Lower lobe of right lung (tissue), 2 donors: ENCODE results near the gene MAPKAPK3. TPM values are rescaled to one million over a fixed set of nuclear protein-coding genes. Genes with fewer than 3 reads are reported as not detected.

Source experiments
- ATAC-seq, 2 donors: fragments of 200-7000 bp; cut with Tn5 transposase; one replicate each; pipeline ENCODE4 v1.9.1; 2020 to 2022; ENCODE audit warnings: mild to moderate bottlenecking in 2 of 2, moderate library complexity in 2 of 2
- DNase-seq: peaks from one replicate; pipeline ENCODE4 v3.0.0-alpha.2; 2020
- H3K27ac ChIP-seq: fragments of 200-600 bp; one replicate; pipeline ENCODE4 v1.8.0; 2022
- H3K27me3 ChIP-seq: fragments of 200-600 bp; one replicate; pipeline ENCODE4 v1.8.0; 2022; ENCODE audit warnings: low read depth
- H3K36me3 ChIP-seq: fragments of 200-600 bp; one replicate; pipeline ENCODE4 v1.8.0; 2022; ENCODE audit warnings: mild to moderate bottlenecking
- H3K4me1 ChIP-seq: fragments of 200-600 bp; one replicate; pipeline ENCODE4 v1.8.0; 2022
- H3K4me3 ChIP-seq: fragments of 200-600 bp; one replicate; pipeline ENCODE4 v1.8.0; 2022; ENCODE audit warnings: mild to moderate bottlenecking
- H3K9me3 ChIP-seq: fragments of 200-600 bp; one replicate; pipeline ENCODE4 v1.8.0; 2022
- intact Hi-C: fragments of 100-400 bp; cut with DNase I; formaldehyde crosslinking; loops from one replicate; pipeline ENCODE4 v1.11.0; 2022
- total RNA-seq: library from RNA; stranded (reverse); fragmentation: NEBNext Ultra II Directional; extraction: Animal tissue kit (Norgen Biotek cat#: 25700); gene quantifications from one replicate; pipeline ENCODE4 v1.2.1, GENCODE V29; 2021
- TF ChIP-seq, protein P1 (sequence below): fragments of 200-600 bp; IDR thresholded peaks from one replicate; pipeline ENCODE4 v1.8.0; 2022; ENCODE audit warnings: antibody characterized with exemption, mild to moderate bottlenecking
- donor health status: DM: no; HTN: yes; CAD: no; lungs with severe emphysema.

MAPKAPK3 gene
- total RNA-seq, 1 donor from 2014 or later = 68.6 TPM

GRCh38 chr3:50610181-50610971 lies 6.6 kb upstream of the MAPKAPK3 start:
- DNase-seq = peak; percentile 74
- H3K9me3 ChIP-seq = no peaks in the 10 kb centered on the region
- peak overlapping the region; percentile 91 for H3K27ac ChIP-seq
- intact Hi-C loops = loop anchor here (5.0 kb wide), 1 partner anchor 38 kb away; no protein-coding TSS in a partner anchor
- peaks cover 79% of the 10 kb centered on the region for H3K4me1 ChIP-seq
- peaks cover 28% of the 10 kb centered on the region for H3K36me3 ChIP-seq
- H3K4me3 ChIP-seq = peak overlapping the region; percentile 83
- H3K27me3 ChIP-seq = no peaks in the 10 kb centered on the region
- TF ChIP-seq, protein P1, sequence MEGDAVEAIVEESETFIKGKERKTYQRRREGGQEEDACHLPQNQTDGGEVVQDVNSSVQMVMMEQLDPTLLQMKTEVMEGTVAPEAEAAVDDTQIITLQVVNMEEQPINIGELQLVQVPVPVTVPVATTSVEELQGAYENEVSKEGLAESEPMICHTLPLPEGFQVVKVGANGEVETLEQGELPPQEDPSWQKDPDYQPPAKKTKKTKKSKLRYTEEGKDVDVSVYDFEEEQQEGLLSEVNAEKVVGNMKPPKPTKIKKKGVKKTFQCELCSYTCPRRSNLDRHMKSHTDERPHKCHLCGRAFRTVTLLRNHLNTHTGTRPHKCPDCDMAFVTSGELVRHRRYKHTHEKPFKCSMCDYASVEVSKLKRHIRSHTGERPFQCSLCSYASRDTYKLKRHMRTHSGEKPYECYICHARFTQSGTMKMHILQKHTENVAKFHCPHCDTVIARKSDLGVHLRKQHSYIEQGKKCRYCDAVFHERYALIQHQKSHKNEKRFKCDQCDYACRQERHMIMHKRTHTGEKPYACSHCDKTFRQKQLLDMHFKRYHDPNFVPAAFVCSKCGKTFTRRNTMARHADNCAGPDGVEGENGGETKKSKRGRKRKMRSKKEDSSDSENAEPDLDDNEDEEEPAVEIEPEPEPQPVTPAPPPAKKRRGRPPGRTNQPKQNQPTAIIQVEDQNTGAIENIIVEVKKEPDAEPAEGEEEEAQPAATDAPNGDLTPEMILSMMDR = no peak
- ATAC-seq = no peak

DNA sequence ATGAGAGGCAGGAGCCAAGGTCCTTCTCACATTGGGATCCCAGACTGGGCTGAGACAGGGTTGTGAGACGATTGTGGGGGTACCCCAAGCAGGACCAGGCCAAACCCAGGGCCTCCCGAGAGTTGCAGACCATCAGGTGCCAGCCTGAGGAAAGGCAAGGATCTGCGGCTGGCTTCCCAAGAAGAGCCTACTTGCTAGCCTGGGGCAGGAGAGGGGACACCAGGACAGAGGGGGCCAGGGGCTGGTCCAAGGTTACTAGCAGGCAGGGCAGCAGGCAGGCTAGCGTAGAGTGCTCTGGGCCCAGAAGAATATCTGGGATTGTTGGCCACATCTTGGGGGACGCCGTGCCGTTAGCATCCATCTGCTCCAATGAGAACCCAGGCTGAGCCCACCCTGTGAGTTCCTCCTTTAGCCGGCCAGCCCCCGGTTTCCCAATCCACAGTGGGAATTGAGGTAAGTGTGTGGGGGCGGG lies 5.9 kb upstream of the MAPKAPK3 start:
- Histone ChIP-seq H3K4me1 (peaks cover 77% of the 10 kb centered on the region), H3K9me3 (no peaks in the 10 kb centered on the region), H3K36me3 (peaks cover 23% of the 10 kb centered on the region), H3K27ac (peak overlapping the region; percentile 91), H3K27me3 (no peaks in the 10 kb centered on the region), H3K4me3 (peak overlapping the region; percentile 83)
- TF ChIP-seq, protein P1 = no peak
- ATAC-seq (peak in 1 of 2 donors; percentile 0), DNase-seq (no peak)
- intact Hi-C loops = loop anchor here (5.0 kb wide), 1 partner anchor 39 kb away; no protein-coding TSS in a partner anchor

- H3K4me1 ChIP-seq = peaks cover 76% of the 10 kb centered on the region
- peak; percentile 86 to 89 for ATAC-seq
- TF ChIP-seq, protein P1 = peak; percentile 73
- H3K27me3 ChIP-seq = no peaks in the 10 kb centered on the region
- intact Hi-C loops = loop anchor here (5.0 kb wide), 1 partner anchor 39 kb away; no protein-coding TSS in a partner anchor
- peak within 1 kb of the TSS; percentile 83 for H3K4me3 ChIP-seq
- H3K9me3 ChIP-seq = no peaks in the 10 kb centered on the region
- peaks cover 17% of the 10 kb centered on the region for H3K36me3 ChIP-seq
- peak within 1 kb of the TSS; percentile 91 for H3K27ac ChIP-seq
- peak; percentile 98 for DNase-seq
Observed at GRCh38 chr3:50611464-50612233, 5.3 kb upstream of the MAPKAPK3 start, which contains the start of gene CISH. Gene CISH, minus strand, starts transcription at chr3:50611774. Its CDS starts 124 bp downstream, at chr3:50611650.

- H3K4me3 ChIP-seq = peak overlapping the region; percentile 83
- TF ChIP-seq, protein P1 = no peak
- peaks cover 69% of the 10 kb centered on the region for H3K4me1 ChIP-seq
- intact Hi-C loops = loop anchor here (5.0 kb wide), 1 partner anchor 40 kb away; no protein-coding TSS in a partner anchor
- no peaks in the 10 kb centered on the region for H3K9me3 ChIP-seq
- no peak for ATAC-seq
- peak overlapping the region; percentile 91 for H3K27ac ChIP-seq
- DNase-seq = no peak
- H3K27me3 ChIP-seq = no peaks in the 10 kb centered on the region
- peaks cover 10% of the 10 kb centered on the region for H3K36me3 ChIP-seq
Observed at GRCh38 chr3:50612234-50612882, 4.6 kb upstream of the MAPKAPK3 start.
